GM21825 (cell line): ENCODE measurements around the gene RRAGA.
"Not testable (repeated sequence)": the region's sequence is repeated elsewhere in the genome, so short reads cannot be mapped to it uniquely, and the experiment has no call there.

ENCODE experiments used
- ATAC-seq: cut with Tn5 transposase; IDR thresholded peaks from one replicate; pipeline ENCODE4 v1.9.1; 2021; ENCODE audit warnings: mild to moderate bottlenecking, moderate library complexity; ENCODE audit not compliant: unreplicated experiment

Gene RRAGA

DNA sequence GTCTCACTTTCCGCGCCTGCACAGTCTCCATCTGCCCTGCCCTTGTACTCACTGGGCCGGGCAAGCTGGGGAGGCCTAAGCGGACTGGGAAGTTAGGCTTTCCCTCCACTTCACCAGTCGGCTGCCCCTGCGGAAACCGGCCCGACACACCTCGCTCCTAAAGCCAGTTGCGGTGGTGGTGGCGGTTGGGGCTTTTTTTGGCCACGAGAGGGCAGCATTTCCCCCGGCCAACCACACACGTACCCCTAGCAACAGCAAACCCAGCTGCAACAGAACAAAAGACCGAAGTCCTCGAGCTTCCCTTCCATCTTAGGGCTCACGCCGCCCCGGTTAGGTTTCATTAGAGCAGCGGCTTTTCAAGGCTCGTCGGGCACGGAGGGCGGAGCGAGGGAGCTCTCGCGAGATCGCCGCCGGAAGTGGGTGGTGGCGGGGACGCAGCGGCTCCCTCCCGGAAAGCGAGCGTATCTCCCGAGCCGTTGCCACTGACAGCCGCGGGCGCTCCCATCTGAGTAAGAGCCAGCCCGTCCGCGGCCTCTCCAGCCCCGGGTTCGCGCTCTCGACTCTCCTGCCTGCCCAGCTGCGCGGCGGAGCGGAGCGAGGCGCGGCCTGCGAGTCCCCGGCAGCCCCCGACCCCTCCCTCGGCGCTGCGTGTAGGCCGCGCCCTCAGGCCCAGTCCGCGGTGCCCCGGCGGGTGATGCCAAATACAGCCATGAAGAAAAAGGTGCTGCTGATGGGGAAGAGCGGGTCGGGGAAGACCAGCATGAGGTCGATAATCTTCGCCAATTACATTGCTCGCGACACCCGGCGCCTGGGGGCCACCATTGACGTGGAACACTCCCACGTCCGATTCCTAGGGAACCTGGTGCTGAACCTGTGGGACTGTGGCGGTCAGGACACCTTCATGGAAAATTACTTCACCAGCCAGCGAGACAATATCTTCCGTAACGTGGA is at the start of gene RRAGA:
Gene RRAGA (plus strand): TSS at position 462 of the 951 bp plus-strand sequence. CDS start 233 bp downstream, at position 695.
- ATAC-seq, result peak; percentile 92

GRCh38 chr9:19000133-19000532 is 49.1 kb upstream of the RRAGA start:
- no peak for ATAC-seq

- ATAC-seq, result no peak
Observed at GRCh38 chr9:19009391-19009965, 39.7 kb upstream of the RRAGA start.

- ATAC-seq, result no peak
Observed at GRCh38 chr9:19018201-19018600, 31.0 kb upstream of the RRAGA start.

- ATAC-seq, result no peak
Observed at GRCh38 chr9:19020886-19021455, 28.3 kb upstream of the RRAGA start.

- not testable (repeated sequence) for ATAC-seq
Observed at GRCh38 chr9:19021649-19022048, 27.6 kb upstream of the RRAGA start.

- peak; percentile 48 for ATAC-seq
Observed at GRCh38 chr9:19022206-19022605, 27.0 kb upstream of the RRAGA start.

- no peak for ATAC-seq
Observed at GRCh38 chr9:19023078-19023477, 26.1 kb upstream of the RRAGA start.

DNA sequence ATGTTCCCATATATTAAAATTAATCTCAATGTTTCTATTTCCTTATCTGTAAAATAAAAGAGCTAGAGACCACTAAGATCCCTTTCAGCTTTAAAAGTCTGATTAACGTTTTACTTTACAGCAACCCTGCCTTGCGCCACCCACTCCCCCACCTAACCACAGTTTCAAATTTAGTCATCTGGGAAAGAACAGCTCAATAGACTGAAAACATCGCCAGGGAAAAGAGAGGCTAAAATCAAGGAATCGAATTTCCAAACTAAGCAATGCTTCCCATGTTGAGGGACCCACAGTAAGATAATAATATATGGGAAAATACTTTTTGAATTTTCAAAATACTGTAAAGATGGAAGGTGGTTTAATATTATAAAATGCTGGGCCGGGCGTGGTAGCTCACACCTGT is 22.9 kb upstream of the RRAGA start:
- no peak for ATAC-seq

- no peak for ATAC-seq
Observed at GRCh38 chr9:19027825-19028224, 21.4 kb upstream of the RRAGA start.

- ATAC-seq, result peak; percentile 48
Observed at GRCh38 chr9:19028835-19029451, 20.3 kb upstream of the RRAGA start.

- peak; percentile 51 for ATAC-seq
Observed at GRCh38 chr9:19030899-19031298, 18.3 kb upstream of the RRAGA start.

DNA sequence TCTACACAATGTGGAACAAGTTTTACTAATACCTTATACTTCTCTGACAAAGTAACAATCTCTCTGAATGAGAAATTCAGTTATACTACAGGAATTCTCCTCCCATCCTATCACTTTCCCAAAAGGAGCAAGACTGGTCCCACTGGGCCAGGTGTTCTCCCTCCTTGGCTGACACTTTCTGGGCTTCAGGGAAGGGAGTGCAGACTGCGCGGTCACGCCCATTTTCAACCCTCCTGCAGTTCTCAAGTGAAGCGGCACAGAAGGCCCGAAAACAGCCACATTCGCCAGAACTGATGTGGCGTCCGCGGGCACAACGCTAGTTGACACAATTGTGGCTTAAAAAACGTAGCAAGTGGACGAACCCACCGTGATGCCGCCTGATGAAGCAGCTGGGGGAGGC is 16.8 kb upstream of the RRAGA start:
- ATAC-seq, result no peak

GRCh38 chr9:19033015-19033414 is 16.2 kb upstream of the RRAGA start, which contains the start of gene SAXO1:
Gene SAXO1 (minus strand): TSS chr9:19033209. CDS start chr9:19032908, 301 bp downstream.
- ATAC-seq, result no peak

DNA sequence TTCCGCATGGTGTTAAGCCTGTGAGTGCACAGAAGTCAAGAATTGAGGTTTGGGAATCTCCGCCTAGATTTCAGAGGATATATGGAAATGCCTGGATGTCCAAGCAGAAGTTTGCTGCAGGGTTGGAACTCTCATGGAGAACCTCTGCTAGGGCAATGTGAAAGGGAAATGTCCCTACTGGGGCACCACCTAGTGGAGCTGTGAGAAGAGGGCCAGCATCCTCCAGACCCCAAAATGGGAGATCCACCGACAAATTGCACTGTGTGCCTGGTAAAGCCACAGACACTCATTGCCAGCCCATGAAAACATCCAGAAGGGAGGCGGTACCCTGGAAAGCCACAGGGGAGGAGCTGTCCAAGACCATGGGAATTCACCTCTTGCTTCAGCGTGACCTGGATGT is 12.6 kb upstream of the RRAGA start:
- no peak for ATAC-seq

- ATAC-seq, result no peak
Observed at GRCh38 chr9:19049917-19050636, 850 bp downstream of the RRAGA start.

DNA sequence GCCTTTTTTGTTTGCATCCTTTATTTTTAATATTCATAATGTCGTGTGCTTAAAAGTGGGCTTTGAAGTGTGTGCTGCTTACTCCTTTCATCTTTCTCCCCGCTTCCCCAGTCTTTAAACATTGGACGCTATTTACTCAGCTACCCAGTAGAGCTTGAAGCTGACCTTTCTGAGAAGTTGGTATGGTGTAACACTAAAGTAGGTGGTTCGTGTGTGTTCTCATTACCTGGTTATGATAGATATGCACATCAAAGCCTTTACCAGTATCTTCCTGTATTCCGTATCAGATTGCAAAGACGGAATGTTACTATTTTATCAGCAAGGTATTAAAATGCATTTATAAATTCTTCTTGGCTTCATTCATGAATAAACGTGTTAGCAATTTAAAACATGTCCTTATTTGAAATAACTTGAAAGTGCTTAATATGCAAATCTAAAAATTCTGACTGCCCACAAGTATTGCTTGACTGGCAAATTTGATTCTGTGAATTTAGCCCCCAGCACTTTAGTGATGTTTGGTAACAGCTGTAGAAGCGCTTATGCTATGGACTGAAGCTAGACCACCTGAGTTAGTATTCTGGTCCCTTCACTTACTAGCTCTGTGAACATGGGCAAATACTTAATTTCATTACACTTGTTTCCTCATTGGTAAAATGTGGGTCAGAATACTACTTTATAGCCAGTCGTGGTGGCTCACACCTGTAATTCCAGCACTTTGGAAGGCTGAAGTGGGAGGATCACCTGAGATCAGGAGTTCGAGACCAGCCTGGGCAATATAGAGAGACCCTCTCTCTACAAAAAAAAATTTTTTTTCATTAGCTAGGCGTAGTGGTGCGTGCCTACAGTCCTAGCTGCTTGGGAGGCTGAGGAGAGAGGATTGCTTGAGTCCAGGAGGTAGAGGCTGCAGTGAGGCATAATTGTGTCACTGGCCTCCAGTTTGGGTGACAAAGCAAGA is 1.7 kb downstream of the RRAGA start:
- no peak for ATAC-seq

GRCh38 chr9:19057033-19057432 is 7.8 kb downstream of the RRAGA start:
- ATAC-seq, result no peak

- ATAC-seq, result no peak
Observed at GRCh38 chr9:19074229-19074628, 25.0 kb downstream of the RRAGA start.

GRCh38 chr9:19074836-19075235 is 25.6 kb downstream of the RRAGA start:
- ATAC-seq, result no peak
